IPS-18a (cell line): ENCODE results near the gene NSD2.
"Not testable (repeated sequence)": the region's sequence is repeated elsewhere in the genome, so short reads cannot be mapped to it uniquely, and the experiment has no call there.

Source experiments
- H3K27ac ChIP-seq: one replicate; pipeline ENCODE4 v1.5.1; 2013; ENCODE audit warnings: low read length
- H3K27me3 ChIP-seq: one replicate; pipeline ENCODE4 v1.6.1; 2013; ENCODE audit warnings: mild to moderate bottlenecking, low read length; ENCODE audit not compliant: control insufficient read depth, insufficient read depth
- H3K36me3 ChIP-seq: one replicate; pipeline ENCODE4 v1.6.1; 2013; ENCODE audit warnings: low read depth, low read length; ENCODE audit not compliant: control insufficient read depth
- H3K4me1 ChIP-seq: one replicate; pipeline ENCODE4 v1.6.1; 2013; ENCODE audit warnings: low read depth, low read length; ENCODE audit not compliant: control insufficient read depth
- H3K4me3 ChIP-seq: one replicate; pipeline ENCODE4 v1.5.1; 2013; ENCODE audit warnings: low read length
- H3K9ac ChIP-seq: one replicate; pipeline ENCODE4 v1.6.1; 2013; ENCODE audit warnings: mild to moderate bottlenecking, low read length, moderate library complexity
- H3K9me3 ChIP-seq: one replicate; pipeline ENCODE4 v1.6.1; 2013; ENCODE audit warnings: low read depth, low read length; ENCODE audit not compliant: control insufficient read depth

The NSD2 gene

DNA sequence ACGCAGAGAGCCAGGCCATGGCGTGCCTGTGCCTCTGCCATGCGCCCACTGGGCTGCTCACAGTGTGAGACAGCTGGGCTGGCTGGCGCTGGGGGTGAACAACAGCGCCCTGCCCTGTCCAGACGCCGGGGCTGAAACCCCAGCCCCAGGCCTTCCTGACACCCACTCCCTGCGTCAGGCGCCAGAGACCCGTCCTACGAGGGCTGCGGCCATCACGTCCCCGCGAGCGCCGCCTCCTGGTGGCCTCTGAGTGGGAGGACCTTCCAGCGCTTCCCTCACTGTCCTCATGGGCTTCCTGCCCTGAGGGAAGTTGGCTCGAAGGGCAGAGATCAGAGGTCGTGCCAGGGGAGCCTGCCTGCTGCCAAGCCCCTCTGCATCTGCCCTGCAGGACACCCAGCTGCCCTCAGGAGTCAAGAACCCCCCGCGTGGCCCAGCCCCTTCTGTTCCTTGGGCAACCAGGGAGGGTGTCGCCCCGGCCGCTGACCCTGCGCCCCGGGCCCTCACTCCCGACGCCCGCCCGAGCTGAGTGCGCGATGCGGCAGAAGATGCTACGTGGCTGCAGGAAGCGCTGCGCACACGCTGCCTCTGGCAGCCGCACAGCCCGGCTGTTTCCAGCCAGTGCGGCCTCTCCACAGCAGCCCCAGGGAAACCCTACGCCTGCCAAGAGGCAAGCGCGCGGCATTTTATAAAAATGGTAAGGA is 121.4 kb downstream of the NSD2 start:
- no peaks in the 10 kb centered on the region for H3K4me1 ChIP-seq
- H3K9me3 ChIP-seq: no peaks in the 10 kb centered on the region
- no peak overlapping the region for H3K4me3 ChIP-seq
- H3K27ac ChIP-seq: no peak overlapping the region
- H3K27me3 ChIP-seq: no peaks in the 10 kb centered on the region
- no peak overlapping the region for H3K9ac ChIP-seq
- H3K36me3 ChIP-seq: peaks cover 9% of the 10 kb centered on the region

GRCh38 chr4:1993169-1993516 is 122.0 kb downstream of the NSD2 start:
- H3K27ac ChIP-seq: no peak overlapping the region
- no peaks in the 10 kb centered on the region for H3K9me3 ChIP-seq
- peaks cover 9% of the 10 kb centered on the region for H3K36me3 ChIP-seq
- H3K9ac ChIP-seq: no peak overlapping the region
- H3K4me3 ChIP-seq: no peak overlapping the region
- H3K27me3 ChIP-seq: no peaks in the 10 kb centered on the region
- no peaks in the 10 kb centered on the region for H3K4me1 ChIP-seq

GRCh38 chr4:1993718-1994516 is 122.7 kb downstream of the NSD2 start:
- H3K4me3 ChIP-seq, H3K9me3 ChIP-seq, H3K4me1 ChIP-seq, H3K27me3 ChIP-seq, H3K27ac ChIP-seq, H3K9ac ChIP-seq, H3K36me3 ChIP-seq: not testable (repeated sequence)

DNA sequence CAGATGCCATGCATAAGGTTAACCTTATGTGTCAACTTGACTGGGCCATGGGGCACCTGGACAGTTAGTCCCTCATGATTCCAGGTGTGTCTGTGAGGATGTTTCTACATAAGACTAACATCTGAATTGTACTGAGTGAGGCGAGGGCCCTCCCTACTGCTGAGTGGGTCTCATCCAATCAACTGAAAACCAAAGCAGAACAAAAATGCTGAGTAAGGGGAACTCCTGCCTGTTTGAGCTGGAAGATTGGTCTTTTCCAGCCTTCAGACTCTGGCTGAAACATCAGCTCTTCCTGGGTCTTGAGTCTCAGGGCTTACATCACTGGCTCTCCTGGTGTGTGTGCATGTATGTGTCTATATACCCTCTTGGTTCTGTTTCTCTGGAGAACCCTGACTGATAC is 123.7 kb downstream of the NSD2 start:
- Histone ChIP-seq H3K9me3 (no peaks in the 10 kb centered on the region), H3K27ac (no peak overlapping the region), H3K4me1 (no peaks in the 10 kb centered on the region), H3K4me3 (no peak overlapping the region), H3K9ac (no peak overlapping the region), H3K27me3 (no peaks in the 10 kb centered on the region), H3K36me3 (peaks cover 2% of the 10 kb centered on the region)

GRCh38 chr4:1996866-1997611 is 125.8 kb downstream of the NSD2 start:
- Histone ChIP-seq H3K27ac (no peak overlapping the region), H3K9me3 (no peaks in the 10 kb centered on the region), H3K4me3 (no peak overlapping the region), H3K36me3 (no peaks in the 10 kb centered on the region), H3K27me3 (no peaks in the 10 kb centered on the region), H3K9ac (no peak overlapping the region), H3K4me1 (no peaks in the 10 kb centered on the region)

DNA sequence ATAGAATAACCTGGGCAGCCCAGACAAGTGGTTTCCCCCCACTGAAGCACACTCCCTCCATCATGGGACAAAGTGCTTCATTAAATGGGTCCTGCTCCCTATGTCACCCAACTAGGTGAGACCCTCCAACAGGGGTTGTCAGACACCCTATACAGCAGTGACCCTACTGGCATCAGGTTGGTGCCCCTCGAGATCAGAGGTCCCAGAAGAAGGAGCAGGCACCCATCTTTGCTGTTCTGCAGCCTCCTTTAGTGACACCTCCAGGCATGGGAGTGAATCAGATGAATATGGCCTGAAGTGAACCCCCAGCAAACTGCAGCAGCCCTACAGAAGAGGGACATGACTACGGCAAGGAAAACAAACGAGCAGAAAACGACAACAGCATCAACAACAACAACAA is 126.5 kb downstream of the NSD2 start:
- no peaks in the 10 kb centered on the region for H3K27me3 ChIP-seq
- no peaks in the 10 kb centered on the region for H3K4me1 ChIP-seq
- H3K27ac ChIP-seq: no peak overlapping the region
- no peak overlapping the region for H3K4me3 ChIP-seq
- no peak overlapping the region for H3K9ac ChIP-seq
- no peaks in the 10 kb centered on the region for H3K36me3 ChIP-seq
- no peaks in the 10 kb centered on the region for H3K9me3 ChIP-seq

DNA sequence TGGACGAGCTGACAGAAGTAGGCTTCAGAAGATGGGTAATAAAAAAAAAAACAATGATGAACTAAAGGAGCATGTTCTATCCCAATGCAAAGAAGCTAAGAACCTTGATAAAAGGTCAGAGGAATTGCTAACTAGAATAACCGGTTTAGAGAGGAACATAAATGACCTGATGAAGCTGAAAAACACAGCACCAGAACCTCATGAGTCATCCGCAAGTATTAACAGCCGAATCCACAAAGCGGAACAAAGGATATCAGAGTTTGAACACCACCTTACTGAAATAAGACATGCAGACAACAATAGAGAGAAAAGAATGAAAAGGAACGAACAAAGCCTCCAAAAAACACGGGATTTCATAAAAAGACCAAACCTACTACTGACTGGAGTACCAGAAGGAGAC is 127.1 kb downstream of the NSD2 start:
- Histone ChIP-seq H3K9me3 (no peaks in the 10 kb centered on the region), H3K27ac (no peak overlapping the region), H3K4me1 (no peaks in the 10 kb centered on the region), H3K9ac (no peak overlapping the region), H3K4me3 (no peak overlapping the region), H3K27me3 (no peaks in the 10 kb centered on the region), H3K36me3 (no peaks in the 10 kb centered on the region)

- not testable (repeated sequence) for H3K9ac ChIP-seq, H3K4me1 ChIP-seq, H3K9me3 ChIP-seq, H3K27me3 ChIP-seq, H3K27ac ChIP-seq, H3K36me3 ChIP-seq, H3K4me3 ChIP-seq
Observed at GRCh38 chr4:1999308-1999707, 128.1 kb downstream of the NSD2 start.

DNA sequence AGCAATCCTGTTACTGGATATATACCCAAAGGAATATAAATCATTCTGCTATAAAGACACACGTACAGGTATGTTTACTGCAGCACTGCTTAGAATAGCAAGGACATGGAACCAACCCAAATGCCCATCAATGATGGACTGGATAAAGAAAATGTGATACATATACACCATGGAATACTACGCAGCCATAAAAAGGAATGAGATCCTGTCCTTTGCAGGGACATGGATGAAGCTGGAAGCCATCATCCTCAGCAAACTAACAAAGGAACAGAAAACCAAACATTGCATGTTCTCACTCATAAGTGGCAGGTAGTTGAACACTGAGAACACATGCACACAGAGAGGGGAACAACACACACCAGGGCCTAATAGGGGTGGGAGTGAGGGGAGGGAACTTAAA is 132.2 kb downstream of the NSD2 start:
- not testable (repeated sequence) for H3K27me3 ChIP-seq, H3K27ac ChIP-seq, H3K4me3 ChIP-seq, H3K4me1 ChIP-seq, H3K9ac ChIP-seq, H3K9me3 ChIP-seq
- peaks cover 16% of the 10 kb centered on the region for H3K36me3 ChIP-seq

GRCh38 chr4:2006367-2006766 is 135.2 kb downstream of the NSD2 start:
- Histone ChIP-seq H3K4me1 (peaks cover 4% of the 10 kb centered on the region), H3K27me3 (peaks cover 14% of the 10 kb centered on the region), H3K9me3 (no peaks in the 10 kb centered on the region), H3K36me3 (peaks cover 16% of the 10 kb centered on the region), H3K4me3 (no peak overlapping the region), H3K27ac (no peak overlapping the region), H3K9ac (no peak overlapping the region)

- Histone ChIP-seq H3K4me3 (peak overlapping the region; percentile 96), H3K27ac (no peak overlapping the region), H3K27me3 (peaks cover 14% of the 10 kb centered on the region), H3K4me1 (peaks cover 4% of the 10 kb centered on the region), H3K36me3 (peaks cover 16% of the 10 kb centered on the region), H3K9me3 (no peaks in the 10 kb centered on the region), H3K9ac (no peak overlapping the region)
Observed at GRCh38 chr4:2006956-2007653, 135.9 kb downstream of the NSD2 start.
